Stimulated activated naive CD8-positive, alpha-beta T cell treated with anti-CD3 and anti-CD28 coated beads, Interleukin-15, amount 100 ng/mL, for 72 hours (primary cell): ENCODE measurements around the gene TSTD2.
"Not testable (repeated sequence)": the region's sequence is repeated elsewhere in the genome, so short reads cannot be mapped to it uniquely, and the experiment has no call there.

Source experiments
- ATAC-seq: fragments of 150-1000 bp; cut with Tn5 transposase; 2 replicates; pipeline ENCODE4 v1.10.0; 2021; ENCODE audit warnings: mild to moderate bottlenecking, moderate library complexity
- DNase-seq, 2 donors: peaks; one replicate each; pipeline ENCODE4 v3.0.0; 2021 to 2022
- H3K27ac Mint-ChIP-seq, 2 donors: one replicate each; pipeline ENCODE4 v1.8.0; 2022; ENCODE audit warnings: mild to moderate bottlenecking in 2 of 2, mixed read lengths in 2 of 2, moderate library complexity in 2 of 2
- H3K27me3 Mint-ChIP-seq: one replicate; pipeline ENCODE4 v1.8.0; 2022; ENCODE audit warnings: mixed read lengths
- H3K4me1 Mint-ChIP-seq: one replicate; pipeline ENCODE4 v1.8.0; 2022; ENCODE audit warnings: mild to moderate bottlenecking, mixed read lengths
- H3K4me3 Mint-ChIP-seq, 2 donors: one replicate each; pipeline ENCODE4 v1.8.0; 2022; ENCODE audit warnings: mild to moderate bottlenecking in 2 of 2, mixed read lengths in 2 of 2, moderate library complexity in 1 of 2
- H3K9me3 Mint-ChIP-seq, 2 donors: one replicate each; pipeline ENCODE4 v1.8.0; 2022; ENCODE audit warnings: mixed read lengths in 2 of 2

TSTD2 gene

GRCh38 chr9:97604901-97605645 is 28.1 kb downstream of the TSTD2 start:
- H3K4me1 Mint-ChIP-seq: no peaks in the 10 kb centered on the region
- ATAC-seq: no peak
- no peaks in the 10 kb centered on the region for H3K27me3 Mint-ChIP-seq
- H3K9me3 Mint-ChIP-seq: no peaks in the 10 kb centered on the region
- DNase-seq: no peak
- no peak overlapping the region for H3K27ac Mint-ChIP-seq
- no peak overlapping the region for H3K4me3 Mint-ChIP-seq

GRCh38 chr9:97602430-97602829 is 30.7 kb downstream of the TSTD2 start:
- no peak overlapping the region for H3K4me3 Mint-ChIP-seq
- H3K9me3 Mint-ChIP-seq: no peaks in the 10 kb centered on the region
- ATAC-seq: no peak
- DNase-seq: no peak
- H3K4me1 Mint-ChIP-seq: peaks cover 7% of the 10 kb centered on the region
- no peak overlapping the region for H3K27ac Mint-ChIP-seq
- H3K27me3 Mint-ChIP-seq: no peaks in the 10 kb centered on the region

GRCh38 chr9:97601228-97601898 is 31.8 kb downstream of the TSTD2 start:
- Mint-ChIP-seq H3K9me3 (no peaks in the 10 kb centered on the region), H3K4me1 (peaks cover 7% of the 10 kb centered on the region), H3K4me3 (no peak overlapping the region), H3K27ac (no peak overlapping the region), H3K27me3 (no peaks in the 10 kb centered on the region)
- DNase-seq: no peak
- ATAC-seq: no peak

- Mint-ChIP-seq H3K4me1 (peaks cover 7% of the 10 kb centered on the region), H3K27ac (no peak overlapping the region), H3K27me3 (no peaks in the 10 kb centered on the region), H3K9me3 (no peaks in the 10 kb centered on the region), H3K4me3 (no peak overlapping the region)
- DNase-seq: no peak
- ATAC-seq: no peak
Observed at GRCh38 chr9:97600531-97601227, 32.5 kb downstream of the TSTD2 start.

GRCh38 chr9:97599314-97599846 is 33.8 kb downstream of the TSTD2 start:
- Mint-ChIP-seq H3K9me3 (no peaks in the 10 kb centered on the region), H3K4me1 (peaks cover 7% of the 10 kb centered on the region), H3K27me3 (no peaks in the 10 kb centered on the region), H3K4me3 (no peak overlapping the region), H3K27ac (no peak overlapping the region)
- DNase-seq (no peak), ATAC-seq (no peak)

GRCh38 chr9:97598461-97599288 is 34.5 kb downstream of the TSTD2 start:
- peaks cover 7% of the 10 kb centered on the region for H3K4me1 Mint-ChIP-seq
- H3K4me3 Mint-ChIP-seq: peak overlapping the region in 1 of 2 donors; percentile 61
- H3K27me3 Mint-ChIP-seq: no peaks in the 10 kb centered on the region
- H3K27ac Mint-ChIP-seq: peak overlapping the region; percentile 72 to 74
- peak; percentile 58 to 70 for DNase-seq
- no peaks in the 10 kb centered on the region for H3K9me3 Mint-ChIP-seq
- ATAC-seq: peak; percentile 93

GRCh38 chr9:97596906-97597305 is 36.3 kb downstream of the TSTD2 start:
- H3K9me3 Mint-ChIP-seq: no peaks in the 10 kb centered on the region
- no peak overlapping the region for H3K27ac Mint-ChIP-seq
- no peak for ATAC-seq
- no peak for DNase-seq
- H3K27me3 Mint-ChIP-seq: no peaks in the 10 kb centered on the region
- no peak overlapping the region for H3K4me3 Mint-ChIP-seq
- H3K4me1 Mint-ChIP-seq: peaks cover 7% of the 10 kb centered on the region

GRCh38 chr9:97594381-97594921 is 38.7 kb downstream of the TSTD2 start:
- no peak for DNase-seq
- no peak overlapping the region for H3K4me3 Mint-ChIP-seq
- H3K4me1 Mint-ChIP-seq: peaks cover 7% of the 10 kb centered on the region
- ATAC-seq: no peak
- peaks cover 7% of the 10 kb centered on the region for H3K27me3 Mint-ChIP-seq
- no peak overlapping the region for H3K27ac Mint-ChIP-seq
- H3K9me3 Mint-ChIP-seq: no peaks in the 10 kb centered on the region

GRCh38 chr9:97593960-97594359 is 39.2 kb downstream of the TSTD2 start:
- Mint-ChIP-seq H3K4me3 (no peak overlapping the region), H3K9me3 (no peaks in the 10 kb centered on the region), H3K27ac (no peak overlapping the region), H3K27me3 (peaks cover 7% of the 10 kb centered on the region), H3K4me1 (peaks cover 7% of the 10 kb centered on the region)
- ATAC-seq: no peak
- DNase-seq: no peak

- H3K4me3 Mint-ChIP-seq: no peak overlapping the region
- peaks cover 0 to 6% of the 10 kb centered on the region in 2 donors for H3K9me3 Mint-ChIP-seq
- H3K4me1 Mint-ChIP-seq: no peaks in the 10 kb centered on the region
- ATAC-seq: no peak
- peaks cover 7% of the 10 kb centered on the region for H3K27me3 Mint-ChIP-seq
- H3K27ac Mint-ChIP-seq: no peak overlapping the region
- no peak for DNase-seq
Observed at GRCh38 chr9:97592126-97592525, 41.0 kb downstream of the TSTD2 start.

- Mint-ChIP-seq H3K4me3 (no peak overlapping the region), H3K9me3 (peaks cover 0 to 11% of the 10 kb centered on the region in 2 donors), H3K27ac (no peak overlapping the region), H3K27me3 (peaks cover 7% of the 10 kb centered on the region), H3K4me1 (no peaks in the 10 kb centered on the region)
- no peak for ATAC-seq
- DNase-seq: no peak
Observed at GRCh38 chr9:97591535-97591934, 41.6 kb downstream of the TSTD2 start.

GRCh38 chr9:97586909-97587308 is 46.3 kb downstream of the TSTD2 start:
- peaks cover 0 to 11% of the 10 kb centered on the region in 2 donors for H3K9me3 Mint-ChIP-seq
- not testable (repeated sequence) for DNase-seq, H3K27ac Mint-ChIP-seq, H3K4me1 Mint-ChIP-seq, H3K27me3 Mint-ChIP-seq, H3K4me3 Mint-ChIP-seq, ATAC-seq

GRCh38 chr9:97584778-97585177 is 48.4 kb downstream of the TSTD2 start:
- DNase-seq, H3K27me3 Mint-ChIP-seq, H3K4me3 Mint-ChIP-seq, H3K4me1 Mint-ChIP-seq, H3K27ac Mint-ChIP-seq, ATAC-seq: not testable (repeated sequence)
- peaks cover 0 to 14% of the 10 kb centered on the region in 2 donors for H3K9me3 Mint-ChIP-seq

- not testable (repeated sequence) for DNase-seq, H3K27me3 Mint-ChIP-seq, H3K9me3 Mint-ChIP-seq, ATAC-seq, H3K27ac Mint-ChIP-seq, H3K4me3 Mint-ChIP-seq, H3K4me1 Mint-ChIP-seq
Observed at GRCh38 chr9:97581590-97581989, 51.6 kb downstream of the TSTD2 start.

- DNase-seq (no peak), ATAC-seq (no peak)
- H3K27me3 Mint-ChIP-seq: no peaks in the 10 kb centered on the region
- H3K4me3 Mint-ChIP-seq: no peak overlapping the region
- H3K9me3 Mint-ChIP-seq: peaks cover 0 to 7% of the 10 kb centered on the region in 2 donors
- H3K4me1 Mint-ChIP-seq: peaks cover 13% of the 10 kb centered on the region
- H3K27ac Mint-ChIP-seq: no peak overlapping the region
Observed at GRCh38 chr9:97579914-97580313, 53.3 kb downstream of the TSTD2 start.
